ENCODE results near the gene STXBP2. TPM values are rescaled to one million over a fixed set of nuclear protein-coding genes. Genes with fewer than 3 reads are reported as not detected.

STXBP2 gene
- total RNA-seq, 3 donors from 2014 or later, result 114 to 209 (median 183) TPM

DNA sequence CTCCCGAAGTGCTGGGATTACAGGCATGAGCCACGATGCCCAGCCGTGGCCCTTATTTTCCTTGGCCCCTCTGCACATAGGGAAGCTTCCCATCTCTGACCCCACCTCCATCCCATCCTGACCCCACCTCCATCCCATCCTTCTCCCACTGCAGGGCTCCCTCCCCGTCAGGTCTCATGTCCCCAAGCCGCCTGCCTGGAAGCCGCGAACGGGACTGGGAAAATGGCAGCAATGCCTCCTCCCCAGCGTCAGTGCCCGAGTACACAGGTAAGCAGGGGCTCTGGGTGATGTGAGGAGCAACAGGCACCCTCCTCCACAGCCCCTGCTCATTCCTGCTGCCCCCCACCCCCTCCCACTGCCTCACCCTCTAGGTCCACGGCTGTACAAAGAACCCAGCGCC lies 19.7 kb upstream of the STXBP2 start:
- ATAC-seq (no peak), DNase-seq (peak in 1 of 3 donors; percentile 43)
- intact Hi-C loops (cut with DNase I, micrococcal nuclease), result no loop called here
- Histone ChIP-seq H3K36me3 (ENCODE audit: low read depth) (no peaks in the 10 kb centered on the region), H3K4me1 (ENCODE audit: low read depth) (peaks cover 26% of the 10 kb centered on the region), H3K4me3 (no peak overlapping the region), H3K9me3 (no peaks in the 10 kb centered on the region)
- TF ChIP-seq, protein P1, sequence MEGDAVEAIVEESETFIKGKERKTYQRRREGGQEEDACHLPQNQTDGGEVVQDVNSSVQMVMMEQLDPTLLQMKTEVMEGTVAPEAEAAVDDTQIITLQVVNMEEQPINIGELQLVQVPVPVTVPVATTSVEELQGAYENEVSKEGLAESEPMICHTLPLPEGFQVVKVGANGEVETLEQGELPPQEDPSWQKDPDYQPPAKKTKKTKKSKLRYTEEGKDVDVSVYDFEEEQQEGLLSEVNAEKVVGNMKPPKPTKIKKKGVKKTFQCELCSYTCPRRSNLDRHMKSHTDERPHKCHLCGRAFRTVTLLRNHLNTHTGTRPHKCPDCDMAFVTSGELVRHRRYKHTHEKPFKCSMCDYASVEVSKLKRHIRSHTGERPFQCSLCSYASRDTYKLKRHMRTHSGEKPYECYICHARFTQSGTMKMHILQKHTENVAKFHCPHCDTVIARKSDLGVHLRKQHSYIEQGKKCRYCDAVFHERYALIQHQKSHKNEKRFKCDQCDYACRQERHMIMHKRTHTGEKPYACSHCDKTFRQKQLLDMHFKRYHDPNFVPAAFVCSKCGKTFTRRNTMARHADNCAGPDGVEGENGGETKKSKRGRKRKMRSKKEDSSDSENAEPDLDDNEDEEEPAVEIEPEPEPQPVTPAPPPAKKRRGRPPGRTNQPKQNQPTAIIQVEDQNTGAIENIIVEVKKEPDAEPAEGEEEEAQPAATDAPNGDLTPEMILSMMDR (IDR thresholded peaks at IDR 0.05), result no peak

DNA sequence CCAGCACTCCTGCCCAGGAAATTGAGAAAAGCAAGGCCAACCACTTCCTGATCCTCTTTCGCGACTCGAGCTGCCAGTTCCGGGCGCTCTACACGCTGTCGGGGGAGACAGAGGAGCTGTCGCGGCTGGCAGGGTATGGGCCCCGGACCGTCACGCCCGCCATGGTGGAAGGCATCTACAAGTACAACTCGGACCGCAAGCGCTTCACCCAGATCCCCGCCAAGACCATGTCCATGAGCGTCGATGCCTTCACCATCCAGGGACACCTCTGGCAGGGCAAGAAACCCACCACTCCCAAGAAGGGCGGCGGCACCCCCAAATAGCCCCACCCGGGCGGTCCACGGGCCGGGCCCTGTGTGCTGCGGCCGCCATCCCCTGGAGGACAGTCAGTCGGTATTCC lies 19.2 kb upstream of the STXBP2 start:
- no peak for ATAC-seq
- Histone ChIP-seq H3K9me3 (no peaks in the 10 kb centered on the region), H3K36me3 (ENCODE audit: low read depth) (peaks cover 3% of the 10 kb centered on the region), H3K4me3 (no peak overlapping the region), H3K4me1 (ENCODE audit: low read depth) (peaks cover 26% of the 10 kb centered on the region)
- intact Hi-C loops (cut with DNase I, micrococcal nuclease), result no loop called here
- TF ChIP-seq, protein P1 (IDR thresholded peaks at IDR 0.05), result no peak
- DNase-seq, result peak in 1 of 3 donors; percentile 51

DNA sequence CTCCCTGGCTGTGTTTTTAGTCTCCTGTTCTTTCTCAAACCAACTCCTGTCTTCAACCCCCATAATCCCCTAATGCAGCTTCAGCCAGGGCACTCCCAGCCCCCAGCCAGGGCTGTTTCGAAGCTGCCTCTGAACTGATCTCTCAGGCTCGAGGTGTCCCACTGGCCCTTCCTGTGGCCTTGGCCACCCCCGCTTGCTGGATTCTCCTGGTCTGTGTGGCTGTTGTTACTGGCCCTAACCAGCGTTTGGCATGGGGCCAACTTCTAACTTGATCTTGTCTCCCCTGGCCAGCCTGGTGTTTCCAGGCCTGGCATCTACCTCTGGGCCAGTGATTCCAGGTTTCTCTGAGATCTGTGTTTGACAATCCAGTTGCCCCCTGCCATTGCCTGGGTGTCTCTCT lies 18.6 kb upstream of the STXBP2 start:
- DNase-seq, result peak in 2 of 3 donors; percentile 38 to 44
- H3K4me1 ChIP-seq (ENCODE audit: low read depth), result peaks cover 26% of the 10 kb centered on the region
- intact Hi-C loops (cut with DNase I, micrococcal nuclease), result no loop called here
- H3K36me3 ChIP-seq (ENCODE audit: low read depth), result peaks cover 4% of the 10 kb centered on the region
- peak; percentile 2 for ATAC-seq
- no peak overlapping the region for H3K4me3 ChIP-seq
- no peaks in the 10 kb centered on the region for H3K9me3 ChIP-seq
- TF ChIP-seq, protein P1 (IDR thresholded peaks at IDR 0.05), result no peak

DNA sequence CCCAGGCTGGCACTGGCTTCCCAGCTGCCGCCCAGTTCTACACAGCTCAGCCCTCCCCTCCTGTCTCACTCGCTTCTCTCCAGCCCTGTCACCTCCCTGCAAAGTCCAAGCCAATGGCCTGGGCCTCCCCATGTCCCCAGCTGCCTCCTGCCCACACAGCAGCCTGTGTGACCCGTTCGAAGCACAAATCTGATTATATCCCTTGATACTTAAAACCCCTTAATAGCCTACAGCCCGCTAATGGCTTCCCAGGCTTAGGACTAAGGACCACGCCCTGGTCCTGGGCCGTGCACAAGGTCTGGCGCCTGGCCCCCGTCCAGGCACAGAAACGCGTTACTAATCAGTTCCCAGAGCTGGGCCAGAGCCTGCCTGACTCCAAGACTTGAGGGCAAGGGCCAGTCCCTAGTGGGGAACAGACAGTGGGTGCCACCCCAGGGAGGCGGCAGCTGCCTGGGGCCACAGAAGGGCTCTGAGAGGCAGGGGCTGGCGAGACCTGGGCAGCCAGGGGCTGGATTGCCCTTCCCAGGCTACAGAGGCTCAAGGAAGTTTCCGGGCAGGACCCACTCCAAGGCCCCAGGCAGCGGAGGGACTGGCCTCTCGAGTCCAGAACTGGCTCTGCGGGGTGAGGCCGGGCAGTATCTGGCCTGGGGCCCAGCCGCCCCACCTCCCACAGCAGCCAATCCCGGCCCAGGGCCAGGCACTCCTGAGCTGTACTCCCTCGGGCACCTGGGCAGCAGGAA lies 18.0 kb upstream of the STXBP2 start:
- Histone ChIP-seq H3K4me1 (ENCODE audit: low read depth) (peaks cover 26% of the 10 kb centered on the region), H3K36me3 (ENCODE audit: low read depth) (peaks cover 4% of the 10 kb centered on the region), H3K4me3 (no peak overlapping the region), H3K9me3 (no peaks in the 10 kb centered on the region)
- ATAC-seq, result peak; percentile 89
- intact Hi-C loops (cut with DNase I, micrococcal nuclease), result no loop called here
- DNase-seq, result peak; percentile 76 to 85 (median 82)
- TF ChIP-seq, protein P1 (IDR thresholded peaks at IDR 0.05), result no peak

DNA sequence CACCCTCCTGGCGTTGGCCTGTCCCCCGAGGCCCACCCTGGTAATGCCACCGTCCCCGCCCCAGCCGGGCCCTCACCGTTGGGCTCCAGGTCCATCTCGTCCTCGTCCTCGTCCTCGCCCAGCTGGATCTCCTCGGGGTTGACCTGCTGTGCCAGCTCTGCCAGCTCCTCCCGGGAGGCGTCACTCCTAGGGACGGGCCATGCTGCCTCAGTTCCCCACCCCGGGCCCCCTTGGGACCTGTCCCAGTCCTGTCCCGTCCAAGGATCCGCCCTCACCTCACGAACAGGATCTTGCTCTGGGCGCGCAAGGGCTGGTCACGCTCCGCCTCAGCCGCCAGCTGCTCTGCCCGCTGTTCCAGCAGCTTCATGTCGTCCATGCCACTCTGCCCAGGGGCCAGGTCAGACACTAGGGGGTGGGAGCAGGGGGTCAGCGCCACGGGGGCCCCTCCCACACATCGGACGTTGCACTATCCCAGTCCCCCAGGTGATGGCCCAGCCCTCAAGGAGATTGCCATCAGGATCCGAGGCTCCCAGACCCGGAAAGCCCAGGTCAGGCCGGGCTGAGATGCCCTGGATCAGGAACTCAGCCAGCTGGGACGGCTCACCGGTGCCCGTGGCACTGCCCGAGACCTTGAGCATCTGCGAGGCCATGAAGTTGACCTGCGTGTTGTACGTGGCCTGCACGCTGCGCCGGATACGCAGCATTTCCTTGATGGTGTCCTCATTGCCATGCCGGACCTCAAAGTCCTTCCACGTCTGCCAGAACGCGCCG lies 17.1 kb upstream of the STXBP2 start:
- Histone ChIP-seq H3K4me1 (ENCODE audit: low read depth) (peaks cover 26% of the 10 kb centered on the region), H3K4me3 (no peak overlapping the region), H3K9me3 (no peaks in the 10 kb centered on the region), H3K36me3 (ENCODE audit: low read depth) (peaks cover 4% of the 10 kb centered on the region)
- intact Hi-C loops (cut with DNase I, micrococcal nuclease), result no loop called here
- DNase-seq, result peak in 1 of 3 donors; percentile 65
- peak; percentile 3 for ATAC-seq
- TF ChIP-seq, protein P1 (IDR thresholded peaks at IDR 0.05), result no peak

Data from mucosa of descending colon (tissue), 3 donors.